Tibial artery (tissue), 4 donors: Measurements from ENCODE around the gene RTP2.
A peak's percentile ranks its signal among the peaks of the same experiment; 100 is the strongest.
"Not testable (repeated sequence)": the region's sequence is repeated elsewhere in the genome, so short reads cannot be mapped to it uniquely, and the experiment has no call there.

Experiments used
- DNase-seq, 2 donors: peaks; one replicate each; pipeline ENCODE4 v3.0.0-alpha.2; 2019
- H3K27ac ChIP-seq, 2 donors: fragments of 200-600 bp; sonication (generic) in 1 of 2; 1 replicate in 1 of 2; 2 replicates in 1 of 2; pipeline ENCODE4 v1.5.1; 2018 to 2019; ENCODE audit warnings: mild to moderate bottlenecking in 1 of 2
- H3K27me3 ChIP-seq, 2 donors: fragments of 200-600 bp; sonication (generic) in 1 of 2; one replicate each; pipeline versions ENCODE4 v1.5.1 to v1.6.0; 2016 to 2019
- H3K36me3 ChIP-seq, 3 donors: fragments of 200-600 bp; sonication (generic) in 2 of 3; one replicate each; pipeline ENCODE4 v1.5.1; 2016 to 2019; ENCODE audit warnings: mild to moderate bottlenecking in 2 of 3
- H3K4me1 ChIP-seq, 4 donors: fragments of 200-600 bp; sonication (generic) in 2 of 4; 1 replicate in 3 of 4; 2 replicates in 1 of 4; pipeline ENCODE4 v1.5.1; 2016 to 2019
- H3K4me3 ChIP-seq, 2 donors: fragments of 200-600 bp; sonication (generic) in 1 of 2; 1 replicate in 1 of 2; 2 replicates in 1 of 2; pipeline ENCODE4 v1.5.1; 2018 to 2019; ENCODE audit warnings: mild to moderate bottlenecking in 2 of 2
- H3K9me3 ChIP-seq, 3 donors: fragments of 200-600 bp; sonication (generic) in 1 of 3; one replicate each; pipeline ENCODE4 v1.5.1; 2016 to 2019
- CTCF ChIP-seq, 2 experiments: fragments of 200-600 bp in 1 of 2; fragments of 450-650 bp in 1 of 2; IDR thresholded peaks; one replicate each; pipeline ENCODE4 v1.5.1; 2017 to 2019; ENCODE audit warnings: antibody characterized with exemption in 2 of 2, mild to moderate bottlenecking in 1 of 2, moderate library complexity in 1 of 2
- intact Hi-C: fragments of 100-400 bp; cut with DNase I; formaldehyde crosslinking; loops from one replicate; pipeline ENCODE4 v1.15.0; 2023; ENCODE audit warnings: low total_unique reads

RTP2 gene

GRCh38 chr3:187685948-187686347, 16.4 kb downstream of the RTP2 start:
- H3K4me3 ChIP-seq: no peak overlapping the region
- H3K27me3 ChIP-seq: no peaks in the 10 kb centered on the region
- no peak for DNase-seq
- H3K27ac ChIP-seq: no peak overlapping the region
- no peaks in the 10 kb centered on the region for H3K36me3 ChIP-seq
- no peak for TF ChIP-seq CTCF (IDR thresholded peaks at IDR 0.05)
- intact Hi-C loops: no loop called here
- H3K9me3 ChIP-seq: peaks cover 0 to 16% (median 7%) of the 10 kb centered on the region in 3 donors
- no peaks in the 10 kb centered on the region for H3K4me1 ChIP-seq

GRCh38 chr3:187684880-187685279, 17.5 kb downstream of the RTP2 start:
- Histone ChIP-seq H3K9me3 (peaks cover 0 to 16% (median 7%) of the 10 kb centered on the region in 3 donors), H3K27me3 (peaks cover 0 to 6% of the 10 kb centered on the region in 2 donors), H3K4me1 (no peaks in the 10 kb centered on the region), H3K36me3 (no peaks in the 10 kb centered on the region), H3K4me3 (no peak overlapping the region), H3K27ac (no peak overlapping the region)
- no peak for TF ChIP-seq CTCF (IDR thresholded peaks at IDR 0.05)
- DNase-seq: no peak
- intact Hi-C loops: no loop called here

DNA sequence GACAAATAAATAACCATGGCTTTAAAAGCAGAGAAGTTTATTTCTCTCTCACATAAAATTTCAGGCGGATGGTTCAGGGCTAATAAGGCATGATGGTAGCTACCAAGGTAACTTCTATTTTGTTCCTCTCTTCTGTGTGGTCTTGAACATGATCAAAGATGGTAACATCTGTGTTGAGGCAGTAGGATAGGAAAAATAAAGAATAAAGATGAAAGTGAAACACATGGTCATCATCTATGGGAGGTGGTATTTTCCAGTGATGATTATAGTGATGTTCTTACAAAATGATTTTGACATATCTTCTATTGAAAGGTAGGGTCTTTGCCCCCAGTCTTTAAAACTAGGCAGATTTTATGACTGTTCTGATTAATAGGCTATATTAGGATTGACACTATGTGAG, 17.9 kb downstream of the RTP2 start:
- peaks cover 0 to 16% (median 7%) of the 10 kb centered on the region in 3 donors for H3K9me3 ChIP-seq
- no peaks in the 10 kb centered on the region for H3K4me1 ChIP-seq
- peaks cover 0 to 6% of the 10 kb centered on the region in 2 donors for H3K27me3 ChIP-seq
- no peak for DNase-seq
- H3K27ac ChIP-seq: no peak overlapping the region
- intact Hi-C loops: no loop called here
- no peaks in the 10 kb centered on the region for H3K36me3 ChIP-seq
- H3K4me3 ChIP-seq: no peak overlapping the region
- no peak for TF ChIP-seq CTCF (IDR thresholded peaks at IDR 0.05)

- H3K36me3 ChIP-seq, H3K27me3 ChIP-seq, DNase-seq, H3K4me1 ChIP-seq, H3K27ac ChIP-seq, intact Hi-C loops, H3K4me3 ChIP-seq: not testable (repeated sequence)
- H3K9me3 ChIP-seq: peaks cover 0 to 16% (median 6%) of the 10 kb centered on the region in 3 donors
Observed at GRCh38 chr3:187681756-187682155, 20.6 kb downstream of the RTP2 start.

- Histone ChIP-seq H3K27ac (no peak overlapping the region), H3K4me3 (no peak overlapping the region), H3K27me3 (peaks cover 0 to 12% of the 10 kb centered on the region in 2 donors), H3K4me1 (peaks cover 0 to 3% (median 0%) of the 10 kb centered on the region in 4 donors), H3K36me3 (no peaks in the 10 kb centered on the region), H3K9me3 (no peaks in the 10 kb centered on the region)
- peak; percentile 75 to 82 for DNase-seq
- intact Hi-C loops: loop anchor here (2.0 to 10.0 kb wide), 3 partner anchors 361 to 1075 kb away; no protein-coding TSS in a partner anchor
- TF ChIP-seq CTCF (IDR thresholded peaks at IDR 0.05): peak; percentile 92 to 93
Observed at GRCh38 chr3:187679638-187680396, 22.5 kb downstream of the RTP2 start.

- Histone ChIP-seq H3K4me3 (no peak overlapping the region), H3K27ac (no peak overlapping the region), H3K27me3 (peaks cover 0 to 14% of the 10 kb centered on the region in 2 donors), H3K9me3 (no peaks in the 10 kb centered on the region), H3K4me1 (peaks cover 0 to 3% (median 0%) of the 10 kb centered on the region in 4 donors), H3K36me3 (no peaks in the 10 kb centered on the region)
- TF ChIP-seq CTCF (IDR thresholded peaks at IDR 0.05): peak; percentile 48 to 55
- intact Hi-C loops: loop anchor here (2.0 to 10.0 kb wide), 3 partner anchors 360 to 1074 kb away; no protein-coding TSS in a partner anchor
- DNase-seq: no peak
Observed at GRCh38 chr3:187678726-187679268, 23.6 kb downstream of the RTP2 start.
